RWPE2 (cell line): ENCODE results near the gene DENND1A.

Experiments
- ATAC-seq: fragments of 200-7000 bp; cut with Tn5 transposase; 3 replicates; pipeline ENCODE4 v1.9.1; 2021; ENCODE audit warnings: low read depth
- DNase-seq: peaks from one replicate; pipeline ENCODE4 v3.0.0-alpha.2; 2020; ENCODE audit warnings: low spot score
- H3K27ac ChIP-seq: fragments of 450-650 bp; 2 replicates; pipeline ENCODE4 v1.5.1; 2017; ENCODE audit warnings: mild to moderate bottlenecking; ENCODE audit not compliant: poor library complexity, severe bottlenecking
- H3K27me3 ChIP-seq: fragments of 250-450 bp; sonication (Bioruptor Pico); 2 replicates; pipeline ENCODE4 v1.5.1; 2021; ENCODE audit warnings: mild to moderate bottlenecking, moderate library complexity; ENCODE audit not compliant: insufficient read depth, poor library complexity, severe bottlenecking
- H3K36me3 ChIP-seq: fragments of 250-450 bp; sonication (Bioruptor Pico); 2 replicates; pipeline ENCODE4 v1.5.1; 2020; ENCODE audit warnings: low read depth, mild to moderate bottlenecking, moderate library complexity
- H3K4me1 ChIP-seq: fragments of 250-450 bp; sonication (Bioruptor Pico); 2 replicates; pipeline ENCODE4 v1.5.1; 2021; ENCODE audit warnings: mild to moderate bottlenecking, moderate library complexity; ENCODE audit not compliant: insufficient read depth, poor library complexity, severe bottlenecking
- H3K4me3 ChIP-seq: fragments of 250-450 bp; sonication (Bioruptor Pico); 2 replicates; pipeline ENCODE4 v1.5.1; 2021; ENCODE audit warnings: mild to moderate bottlenecking, moderate library complexity; ENCODE audit not compliant: severe bottlenecking
- H3K9me3 ChIP-seq: fragments of 250-450 bp; sonication (Bioruptor Pico); 2 replicates; pipeline ENCODE4 v1.5.1; 2021; ENCODE audit warnings: mild to moderate bottlenecking, moderate library complexity; ENCODE audit not compliant: severe bottlenecking
- TF ChIP-seq, protein P1 (sequence below): fragments of 450-650 bp; IDR thresholded peaks from one replicate; pipeline ENCODE4 v1.5.1; 2017; ENCODE audit warnings: mild to moderate bottlenecking, moderate library complexity; ENCODE audit not compliant: poor library complexity, severe bottlenecking

DENND1A gene

GRCh38 chr9:123806829-123807228 is 123.1 kb downstream of the DENND1A start:
- Histone ChIP-seq H3K9me3 (no peaks in the 10 kb centered on the region), H3K4me3 (no peak overlapping the region), H3K36me3 (no peaks in the 10 kb centered on the region), H3K27me3 (no peaks in the 10 kb centered on the region), H3K4me1 (no peaks in the 10 kb centered on the region), H3K27ac (no peak overlapping the region)
- TF ChIP-seq, protein P1, sequence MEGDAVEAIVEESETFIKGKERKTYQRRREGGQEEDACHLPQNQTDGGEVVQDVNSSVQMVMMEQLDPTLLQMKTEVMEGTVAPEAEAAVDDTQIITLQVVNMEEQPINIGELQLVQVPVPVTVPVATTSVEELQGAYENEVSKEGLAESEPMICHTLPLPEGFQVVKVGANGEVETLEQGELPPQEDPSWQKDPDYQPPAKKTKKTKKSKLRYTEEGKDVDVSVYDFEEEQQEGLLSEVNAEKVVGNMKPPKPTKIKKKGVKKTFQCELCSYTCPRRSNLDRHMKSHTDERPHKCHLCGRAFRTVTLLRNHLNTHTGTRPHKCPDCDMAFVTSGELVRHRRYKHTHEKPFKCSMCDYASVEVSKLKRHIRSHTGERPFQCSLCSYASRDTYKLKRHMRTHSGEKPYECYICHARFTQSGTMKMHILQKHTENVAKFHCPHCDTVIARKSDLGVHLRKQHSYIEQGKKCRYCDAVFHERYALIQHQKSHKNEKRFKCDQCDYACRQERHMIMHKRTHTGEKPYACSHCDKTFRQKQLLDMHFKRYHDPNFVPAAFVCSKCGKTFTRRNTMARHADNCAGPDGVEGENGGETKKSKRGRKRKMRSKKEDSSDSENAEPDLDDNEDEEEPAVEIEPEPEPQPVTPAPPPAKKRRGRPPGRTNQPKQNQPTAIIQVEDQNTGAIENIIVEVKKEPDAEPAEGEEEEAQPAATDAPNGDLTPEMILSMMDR = no peak
- ATAC-seq (no peak), DNase-seq (no peak)

DNA sequence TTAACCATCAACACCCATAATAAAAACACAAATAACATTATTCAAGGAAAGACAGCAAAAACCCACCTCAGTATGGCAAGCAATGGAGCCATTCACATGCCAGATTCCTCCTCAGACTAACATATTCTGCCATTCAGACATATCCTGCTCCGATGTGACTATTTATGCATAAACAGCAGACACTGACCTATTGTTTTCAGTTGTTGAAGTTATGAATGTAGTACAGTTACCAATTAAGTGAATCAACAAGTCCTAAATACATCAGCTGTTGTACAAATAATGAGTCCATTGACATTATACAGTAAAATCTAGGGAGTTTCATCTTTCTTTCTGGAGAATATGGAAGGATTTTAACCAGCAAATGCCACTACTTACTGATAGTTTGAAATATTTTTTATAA is 131.7 kb downstream of the DENND1A start:
- Histone ChIP-seq H3K4me3 (no peak overlapping the region), H3K36me3 (no peaks in the 10 kb centered on the region), H3K9me3 (no peaks in the 10 kb centered on the region), H3K27me3 (no peaks in the 10 kb centered on the region), H3K4me1 (no peaks in the 10 kb centered on the region), H3K27ac (no peak overlapping the region)
- TF ChIP-seq, protein P1 = no peak
- ATAC-seq = no peak
- no peak for DNase-seq

- Histone ChIP-seq H3K27ac (no peak overlapping the region), H3K36me3 (no peaks in the 10 kb centered on the region), H3K27me3 (no peaks in the 10 kb centered on the region), H3K4me3 (no peak overlapping the region), H3K4me1 (no peaks in the 10 kb centered on the region), H3K9me3 (no peaks in the 10 kb centered on the region)
- TF ChIP-seq, protein P1 = no peak
- no peak for DNase-seq
- ATAC-seq = no peak
Observed at GRCh38 chr9:123796618-123797484, 133.1 kb downstream of the DENND1A start.

DNA sequence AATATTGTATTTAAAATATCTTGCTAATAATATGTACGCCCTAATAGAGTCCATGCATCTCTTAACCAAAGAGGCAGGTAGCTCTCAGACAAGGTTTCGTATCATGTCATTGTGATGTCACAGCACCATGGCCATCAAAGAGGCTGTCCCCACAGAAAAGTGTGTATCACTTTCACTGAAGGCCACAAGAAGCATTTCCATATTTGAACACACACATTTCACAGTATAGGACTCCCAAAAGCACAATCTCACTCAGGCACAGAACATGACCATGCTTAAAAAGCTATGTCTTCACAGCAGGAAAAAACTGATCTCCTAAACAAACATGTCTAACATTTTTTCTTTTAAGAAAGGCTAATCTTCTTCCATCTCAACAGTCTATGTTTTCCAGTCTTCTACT is 133.8 kb downstream of the DENND1A start:
- Histone ChIP-seq H3K9me3 (no peaks in the 10 kb centered on the region), H3K27me3 (no peaks in the 10 kb centered on the region), H3K27ac (no peak overlapping the region), H3K4me1 (no peaks in the 10 kb centered on the region), H3K36me3 (no peaks in the 10 kb centered on the region), H3K4me3 (no peak overlapping the region)
- DNase-seq = no peak
- no peak for ATAC-seq
- TF ChIP-seq, protein P1 = no peak

- DNase-seq (no peak), ATAC-seq (no peak)
- Histone ChIP-seq H3K4me1 (no peaks in the 10 kb centered on the region), H3K4me3 (no peak overlapping the region), H3K27ac (no peak overlapping the region), H3K27me3 (no peaks in the 10 kb centered on the region), H3K9me3 (no peaks in the 10 kb centered on the region), H3K36me3 (no peaks in the 10 kb centered on the region)
- TF ChIP-seq, protein P1 = no peak
Observed at GRCh38 chr9:123795336-123795735, 134.6 kb downstream of the DENND1A start.
